Skeletal muscle tissue (tissue), 4 donors: ENCODE data around the gene FAM9B. TPM values are rescaled to one million over a fixed set of nuclear protein-coding genes. Genes with fewer than 3 reads are reported as not detected.

Experiments
- H3K27ac ChIP-seq: one replicate; pipeline ENCODE4 v1.7.0; 2013; ENCODE audit warnings: mild to moderate bottlenecking, low read depth, low read length, inconsistent platforms
- H3K27me3 ChIP-seq, 3 donors: one replicate each; pipeline ENCODE4 v1.7.0; 2013; ENCODE audit warnings: low read length in 3 of 3; ENCODE audit not compliant: control insufficient read depth in 3 of 3, insufficient read depth in 3 of 3
- H3K36me3 ChIP-seq, 3 donors: one replicate each; pipeline ENCODE4 v1.7.0; 2013; ENCODE audit warnings: low read length in 3 of 3; ENCODE audit not compliant: control insufficient read depth in 3 of 3, insufficient read depth in 3 of 3
- H3K4me1 ChIP-seq, 3 donors: one replicate each; pipeline ENCODE4 v1.7.0; 2013; ENCODE audit warnings: low read length in 3 of 3, mild to moderate bottlenecking in 3 of 3; ENCODE audit not compliant: control insufficient read depth in 3 of 3, insufficient read depth in 3 of 3
- H3K4me3 ChIP-seq, 3 donors: one replicate each; pipeline ENCODE4 v1.7.0; 2013; ENCODE audit warnings: low read length in 3 of 3
- H3K9ac ChIP-seq, 3 donors: one replicate each; pipeline ENCODE4 v1.7.0; 2013; ENCODE audit warnings: low read length in 3 of 3, mild to moderate bottlenecking in 3 of 3, moderate library complexity in 2 of 3, low read depth in 1 of 3
- H3K9me3 ChIP-seq, 3 donors: one replicate each; pipeline ENCODE4 v1.7.0; 2013; ENCODE audit warnings: low read length in 3 of 3; ENCODE audit not compliant: control insufficient read depth in 3 of 3
- total RNA-seq: library from RNA; depleted of rRNA; stranded (reverse); fragments of >200 nt; gene quantifications from one replicate; pipeline ENCODE4 v1.2.3, GENCODE V29; 2014
- donor health status: Osteomylitis.

The FAM9B gene
- total RNA-seq, 1 donor from 2014 or later = not detected

DNA sequence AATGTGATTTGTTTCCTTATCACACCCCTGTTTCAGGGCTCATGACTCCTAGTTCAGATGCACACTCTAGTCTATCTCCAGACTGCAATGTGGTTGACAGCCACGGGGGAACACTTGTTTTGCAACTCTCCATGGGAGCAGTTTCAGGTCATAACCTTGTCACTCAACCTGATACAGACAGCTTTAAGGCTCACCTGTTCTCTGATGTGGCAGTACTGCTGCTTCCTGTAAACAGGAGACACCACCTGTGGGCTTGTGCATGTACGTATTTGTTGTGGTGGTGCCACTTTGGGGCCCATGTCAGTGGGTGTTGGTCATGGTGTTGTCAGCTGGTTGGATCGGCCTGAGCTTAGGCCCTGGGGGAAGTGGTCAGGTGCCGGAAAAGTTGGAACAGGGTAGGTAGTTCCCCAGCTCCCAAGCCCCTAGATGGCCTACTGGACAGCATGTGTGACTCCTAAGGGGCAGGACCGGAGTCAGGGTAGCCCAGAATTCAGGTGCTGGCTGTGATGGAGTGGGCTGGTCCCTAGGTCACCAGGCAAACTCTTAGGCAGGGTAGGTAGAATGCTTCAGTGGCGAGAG lies 46.2 kb downstream of the FAM9B start:
- Histone ChIP-seq H3K9me3 (no peaks in the 10 kb centered on the region), H3K36me3 (no peaks in the 10 kb centered on the region), H3K9ac (no peak overlapping the region), H3K4me1 (peaks cover 0 to 4% (median 0%) of the 10 kb centered on the region in 3 donors), H3K4me3 (no peak overlapping the region), H3K27ac (no peak overlapping the region), H3K27me3 (no peaks in the 10 kb centered on the region)

- no peak overlapping the region for H3K4me3 ChIP-seq
- H3K27me3 ChIP-seq = no peaks in the 10 kb centered on the region
- no peaks in the 10 kb centered on the region for H3K9me3 ChIP-seq
- H3K9ac ChIP-seq = no peak overlapping the region
- peaks cover 0 to 4% (median 0%) of the 10 kb centered on the region in 3 donors for H3K4me1 ChIP-seq
- no peak overlapping the region for H3K27ac ChIP-seq
- H3K36me3 ChIP-seq = no peaks in the 10 kb centered on the region
These were observed 49.7 kb downstream of the FAM9B start for GRCh38 chrX:8984231-8984630.

GRCh38 chrX:8981723-8982122 lies 52.2 kb downstream of the FAM9B start:
- H3K4me3 ChIP-seq = no peak overlapping the region
- H3K36me3 ChIP-seq = no peaks in the 10 kb centered on the region
- no peaks in the 10 kb centered on the region for H3K27me3 ChIP-seq
- H3K27ac ChIP-seq = no peak overlapping the region
- no peaks in the 10 kb centered on the region for H3K4me1 ChIP-seq
- H3K9ac ChIP-seq = no peak overlapping the region
- H3K9me3 ChIP-seq = no peaks in the 10 kb centered on the region

GRCh38 chrX:8980756-8981155 lies 53.2 kb downstream of the FAM9B start:
- Histone ChIP-seq H3K27ac (no peak overlapping the region), H3K36me3 (no peaks in the 10 kb centered on the region), H3K9ac (no peak overlapping the region), H3K27me3 (no peaks in the 10 kb centered on the region), H3K4me3 (no peak overlapping the region), H3K4me1 (no peaks in the 10 kb centered on the region), H3K9me3 (no peaks in the 10 kb centered on the region)

Other genes with a start within 250 kb of the FAM9B start
- gene FAM9A, start 232.7 kb downstream of the FAM9B start, total RNA-seq = not detected